Left ventricle myocardium superior (tissue), 1 donor: Measurements from ENCODE around the gene PLK1. TPM values are rescaled to one million over a fixed set of nuclear protein-coding genes. Genes with fewer than 3 reads are reported as not detected.
"Not testable (repeated sequence)": the region's sequence is repeated elsewhere in the genome, so short reads cannot be mapped to it uniquely, and the experiment has no call there.

Experiments used
- ATAC-seq: fragments of 200-7000 bp; cut with Tn5 transposase; one replicate; pipeline ENCODE4 v1.9.1; 2020; ENCODE audit warnings: mild to moderate bottlenecking, moderate library complexity
- DNase-seq: peaks from one replicate; pipeline ENCODE4 v3.0.0-alpha.2; 2020
- intact Hi-C: fragments of 100-400 bp; cut with micrococcal nuclease; formaldehyde crosslinking; loops from one replicate; pipeline ENCODE4 v1.11.0; 2022
- total RNA-seq: library from RNA; stranded (reverse); fragmentation: NEBNext Ultra II Directional; extraction: Animal tissue kit (Norgen Biotek cat#: 25700); gene quantifications from one replicate; pipeline ENCODE4 v1.2.1, GENCODE V29; 2021
- donor health status: DM: no; HTN: yes; CAD: no; lungs with severe emphysema.

PLK1 gene
- total RNA-seq, 1 donor from 2014 or later: 0.52 TPM

- DNase-seq: no peak
- no peak for ATAC-seq
- intact Hi-C loops: no loop called here
These were observed 26.3 kb downstream of the PLK1 start for GRCh38 chr16:23704772-23705516.

- DNase-seq (no peak), ATAC-seq (no peak)
- intact Hi-C loops: no loop called here
These were observed 26.8 kb downstream of the PLK1 start for GRCh38 chr16:23705517-23705902.

GRCh38 chr16:23706439-23706838 lies 27.8 kb downstream of the PLK1 start:
- intact Hi-C loops: no loop called here
- no peak for DNase-seq
- no peak for ATAC-seq

- ATAC-seq: no peak
- DNase-seq: no peak
- intact Hi-C loops: no loop called here
These were observed 30.8 kb downstream of the PLK1 start for GRCh38 chr16:23709536-23709935.

GRCh38 chr16:23710008-23710407 lies 31.3 kb downstream of the PLK1 start:
- DNase-seq (no peak), ATAC-seq (no peak)

GRCh38 chr16:23710504-23710903 lies 31.8 kb downstream of the PLK1 start:
- DNase-seq: no peak
- ATAC-seq: no peak
- intact Hi-C loops: no loop called here

More at GRCh38 chr16:23710008-23710407, 31.3 kb downstream of the PLK1 start:
- intact Hi-C loops: no loop called here

- no peak for DNase-seq
- intact Hi-C loops: no loop called here
- no peak for ATAC-seq
These were observed 33.1 kb downstream of the PLK1 start for GRCh38 chr16:23711785-23712184.

- ATAC-seq (no peak), DNase-seq (no peak)
- intact Hi-C loops: no loop called here
These were observed 34.3 kb downstream of the PLK1 start, which contains the start of gene ERN2 for GRCh38 chr16:23712976-23713375. TSS of gene ERN2 (minus strand) at chr16:23713222. CDS start at chr16:23713187, 35 bp downstream.

- ATAC-seq (no peak), DNase-seq (no peak)
- intact Hi-C loops: no loop called here
These were observed 37.8 kb downstream of the PLK1 start for GRCh38 chr16:23716484-23716883.

- intact Hi-C loops, ATAC-seq, DNase-seq: not testable (repeated sequence)
These were observed 44.0 kb downstream of the PLK1 start for GRCh38 chr16:23722613-23723240.

- intact Hi-C loops: no loop called here
- ATAC-seq: no peak
- DNase-seq: no peak
These were observed 45.6 kb downstream of the PLK1 start for GRCh38 chr16:23724096-23724784.

GRCh38 chr16:23724785-23725131 lies 46.1 kb downstream of the PLK1 start:
- DNase-seq (no peak), ATAC-seq (no peak)
- intact Hi-C loops: no loop called here

GRCh38 chr16:23726710-23727109 lies 48.0 kb downstream of the PLK1 start:
- DNase-seq (no peak), ATAC-seq (no peak)
- intact Hi-C loops: no loop called here

- no peak for ATAC-seq
- no peak for DNase-seq
- intact Hi-C loops: no loop called here
These were observed 49.4 kb downstream of the PLK1 start for GRCh38 chr16:23728112-23728477.

- ATAC-seq (no peak), DNase-seq (no peak)
- intact Hi-C loops: no loop called here
These were observed 51.1 kb downstream of the PLK1 start for GRCh38 chr16:23729503-23730424.

- intact Hi-C loops: no loop called here
- DNase-seq: no peak
- no peak for ATAC-seq
These were observed 55.6 kb downstream of the PLK1 start for GRCh38 chr16:23734176-23734893.

- ATAC-seq, intact Hi-C loops, DNase-seq: not testable (repeated sequence)
These were observed 58.8 kb downstream of the PLK1 start for GRCh38 chr16:23737423-23738028.

GRCh38 chr16:23739516-23739915 lies 60.8 kb downstream of the PLK1 start:
- DNase-seq (no peak), ATAC-seq (no peak)
- intact Hi-C loops: no loop called here
